ENCODE results near the gene LGMN. TPM values are rescaled to one million over a fixed set of nuclear protein-coding genes. Genes with fewer than 3 reads are reported as not detected.

The LGMN gene
- total and polyA plus RNA-seq, 9 of the 15 experiments (the other 6 are each of a cell fraction or from before 2014, with no cell fraction given) = 0.05 to 1.4 (median 0.43) TPM; not detected in 2

GRCh38 chr14:92680781-92681650, 67.4 kb downstream of the LGMN start (continued):
- TF ChIP-seq STAG1 (CRISPR knock-in tag; IDR thresholded peaks at IDR 0.05; ENCODE audit: borderline replicate concordance) (peak; percentile 31; the same call in 1 of the 2 replicates), ARHGAP35 (IDR thresholded peaks at IDR 0.05; ENCODE audit: partially characterized antibody) (no peak), ZEB2 (IDR thresholded peaks at IDR 0.05) (no peak), KAT2B (IDR thresholded peaks at IDR 0.05; ENCODE audit: low read depth, low read length) (no peak), RAD21 (CRISPR knock-in tag; conservative IDR thresholded peaks at IDR 0.05 in 1 of 2, IDR thresholded peaks at IDR 0.05 in 1 of 2) (peak; percentile 61 to 77), KLF13 (tag; IDR thresholded peaks at IDR 0.05; ENCODE audit: borderline replicate concordance, low read depth) (no peak), THRA (IDR thresholded peaks at IDR 0.05) (no peak), ZNF717 (CRISPR knock-in tag; IDR thresholded peaks at IDR 0.05) (no peak), SRSF1 (IDR thresholded peaks at IDR 0.05; ENCODE audit: low read depth, low read length) (no peak), ZNF184 (CRISPR knock-in tag; IDR thresholded peaks at IDR 0.05) (no peak), PTRF (tag; IDR thresholded peaks at IDR 0.05) (no peak), KDM4B (IDR thresholded peaks at IDR 0.05; ENCODE audit: borderline replicate concordance in 2 of 2, low read depth in 1 of 2) (no peak), CTCF (IDR thresholded peaks at IDR 0.05 in 2 of 3, conservative IDR thresholded peaks at IDR 0.05 in 1 of 3; ENCODE audit: insufficient read depth in 2 of 3, low read depth in 1 of 3, low read length in 3 of 3) (peak; percentile 80 to 85 (median 81)), TBL1XR1 (IDR thresholded peaks at IDR 0.05; ENCODE audit: low read length in 2 of 2) (no peak), POLR3A (IDR thresholded peaks at IDR 0.05; ENCODE audit: borderline replicate concordance, extremely low read depth, insufficient read depth, insufficient read length) (no peak), SMC3 (conservative IDR thresholded peaks at IDR 0.05; ENCODE audit: insufficient read depth, low read depth, low read length) (peak; percentile 59), TGIF2 (CRISPR knock-in tag; IDR thresholded peaks at IDR 0.05) (no peak)
- TF ChIP-seq, protein P1, sequence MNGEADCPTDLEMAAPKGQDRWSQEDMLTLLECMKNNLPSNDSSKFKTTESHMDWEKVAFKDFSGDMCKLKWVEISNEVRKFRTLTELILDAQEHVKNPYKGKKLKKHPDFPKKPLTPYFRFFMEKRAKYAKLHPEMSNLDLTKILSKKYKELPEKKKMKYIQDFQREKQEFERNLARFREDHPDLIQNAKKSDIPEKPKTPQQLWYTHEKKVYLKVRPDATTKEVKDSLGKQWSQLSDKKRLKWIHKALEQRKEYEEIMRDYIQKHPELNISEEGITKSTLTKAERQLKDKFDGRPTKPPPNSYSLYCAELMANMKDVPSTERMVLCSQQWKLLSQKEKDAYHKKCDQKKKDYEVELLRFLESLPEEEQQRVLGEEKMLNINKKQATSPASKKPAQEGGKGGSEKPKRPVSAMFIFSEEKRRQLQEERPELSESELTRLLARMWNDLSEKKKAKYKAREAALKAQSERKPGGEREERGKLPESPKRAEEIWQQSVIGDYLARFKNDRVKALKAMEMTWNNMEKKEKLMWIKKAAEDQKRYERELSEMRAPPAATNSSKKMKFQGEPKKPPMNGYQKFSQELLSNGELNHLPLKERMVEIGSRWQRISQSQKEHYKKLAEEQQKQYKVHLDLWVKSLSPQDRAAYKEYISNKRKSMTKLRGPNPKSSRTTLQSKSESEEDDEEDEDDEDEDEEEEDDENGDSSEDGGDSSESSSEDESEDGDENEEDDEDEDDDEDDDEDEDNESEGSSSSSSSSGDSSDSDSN (IDR thresholded peaks at IDR 0.05; ENCODE audit: borderline replicate concordance in 1 of 2, low read depth in 2 of 2, low read length in 2 of 2) = no peak
